ENCODE results near the gene STAT3.
"Not testable (repeated sequence)": the region's sequence is repeated elsewhere in the genome, so short reads cannot be mapped to it uniquely, and the experiment has no call there.

- not testable (repeated sequence) for TF ChIP-seq CTCF, POLR2A (IDR thresholded peaks at IDR 0.05)
Observed at GRCh38 chr17:42368797-42369561, 19.3 kb downstream of the STAT3 start.
